Activated CD8-positive, alpha-beta T cell treated with anti-CD3 and anti-CD28 coated beads for 36 hours (primary cell): ENCODE data around the gene ATOX1. TPM values are rescaled to one million over a fixed set of nuclear protein-coding genes. Genes with fewer than 3 reads are reported as not detected.
"Not testable (repeated sequence)": the region's sequence is repeated elsewhere in the genome, so short reads cannot be mapped to it uniquely, and the experiment has no call there.

Experiments
- ATAC-seq: fragments of 200-7000 bp; cut with Tn5 transposase; one replicate; pipeline ENCODE4 v1.10.0; 2021; ENCODE audit warnings: mild to moderate bottlenecking, moderate library complexity
- CTCF ChIA-PET: fragments of 350-600 bp; sonication (Branson Sonifier 250); formaldehyde crosslinking; loops from one replicate; lab custom pipeline; 2021; ENCODE audit warnings: antibody characterized with exemption; lab: Charles Lee
- POLR2A ChIA-PET: fragments of 350-600 bp; sonication (Branson Sonifier 250); formaldehyde crosslinking; loops from one replicate; lab custom pipeline; 2021; ENCODE audit warnings: antibody characterized with exemption; lab: Charles Lee
- DNase-seq: peaks from one replicate; pipeline ENCODE4 v3.0.0-alpha.2; 2020
- H3K27ac Mint-ChIP-seq: one replicate; pipeline ENCODE4 v1.8.0; 2021; ENCODE audit warnings: mild to moderate bottlenecking, mixed read lengths
- H3K27me3 Mint-ChIP-seq: one replicate; pipeline ENCODE4 v1.8.0; 2021; ENCODE audit warnings: mixed read lengths
- H3K36me3 Mint-ChIP-seq: one replicate; pipeline ENCODE4 v1.8.0; 2021; ENCODE audit warnings: low read depth, mixed read lengths
- H3K4me1 Mint-ChIP-seq: one replicate; pipeline ENCODE4 v1.8.0; 2021; ENCODE audit warnings: low read depth, mixed read lengths
- H3K4me3 Mint-ChIP-seq: one replicate; pipeline ENCODE4 v1.8.0; 2021; ENCODE audit warnings: mild to moderate bottlenecking, moderate library complexity, mixed read lengths
- H3K9me3 Mint-ChIP-seq: one replicate; pipeline ENCODE4 v1.8.0; 2021; ENCODE audit warnings: mixed read lengths
- intact Hi-C: fragments of 100-400 bp; cut with micrococcal nuclease; formaldehyde crosslinking; loops from one replicate; pipeline ENCODE4 v1.10.0; 2022
- total RNA-seq, 2 experiments: library from RNA; stranded (reverse); gene quantifications; one replicate each; pipeline ENCODE4 v1.2.3, GENCODE V29; 2021
- TF ChIP-seq, protein P1 (sequence below): fragments of 200-600 bp; IDR thresholded peaks from one replicate; pipeline ENCODE4 v1.8.0; 2022; ENCODE audit warnings: antibody characterized with exemption, mild to moderate bottlenecking

ATOX1 gene
- total RNA-seq, 2 experiments from 2014 or later = 69.6 to 73.3 TPM

GRCh38 chr5:151700820-151701219, 57.6 kb downstream of the ATOX1 start:
- TF ChIP-seq, protein P1, sequence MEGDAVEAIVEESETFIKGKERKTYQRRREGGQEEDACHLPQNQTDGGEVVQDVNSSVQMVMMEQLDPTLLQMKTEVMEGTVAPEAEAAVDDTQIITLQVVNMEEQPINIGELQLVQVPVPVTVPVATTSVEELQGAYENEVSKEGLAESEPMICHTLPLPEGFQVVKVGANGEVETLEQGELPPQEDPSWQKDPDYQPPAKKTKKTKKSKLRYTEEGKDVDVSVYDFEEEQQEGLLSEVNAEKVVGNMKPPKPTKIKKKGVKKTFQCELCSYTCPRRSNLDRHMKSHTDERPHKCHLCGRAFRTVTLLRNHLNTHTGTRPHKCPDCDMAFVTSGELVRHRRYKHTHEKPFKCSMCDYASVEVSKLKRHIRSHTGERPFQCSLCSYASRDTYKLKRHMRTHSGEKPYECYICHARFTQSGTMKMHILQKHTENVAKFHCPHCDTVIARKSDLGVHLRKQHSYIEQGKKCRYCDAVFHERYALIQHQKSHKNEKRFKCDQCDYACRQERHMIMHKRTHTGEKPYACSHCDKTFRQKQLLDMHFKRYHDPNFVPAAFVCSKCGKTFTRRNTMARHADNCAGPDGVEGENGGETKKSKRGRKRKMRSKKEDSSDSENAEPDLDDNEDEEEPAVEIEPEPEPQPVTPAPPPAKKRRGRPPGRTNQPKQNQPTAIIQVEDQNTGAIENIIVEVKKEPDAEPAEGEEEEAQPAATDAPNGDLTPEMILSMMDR = no peak
- no peaks in the 10 kb centered on the region for H3K9me3 Mint-ChIP-seq
- ATAC-seq (no peak), DNase-seq (no peak)
- intact Hi-C loops = no loop called here
- H3K4me1 Mint-ChIP-seq = no peaks in the 10 kb centered on the region
- H3K4me3 Mint-ChIP-seq = no peak overlapping the region
- H3K27me3 Mint-ChIP-seq = peaks cover 6% of the 10 kb centered on the region
- ChIA-PET POLR2A (no interaction called here), CTCF (interaction anchor here (0.6 kb wide), 1 partner anchor 10 kb away, joined by 4 read pairs; no protein-coding TSS in a partner anchor)
- H3K36me3 Mint-ChIP-seq = no peaks in the 10 kb centered on the region
- H3K27ac Mint-ChIP-seq = no peak overlapping the region

DNA sequence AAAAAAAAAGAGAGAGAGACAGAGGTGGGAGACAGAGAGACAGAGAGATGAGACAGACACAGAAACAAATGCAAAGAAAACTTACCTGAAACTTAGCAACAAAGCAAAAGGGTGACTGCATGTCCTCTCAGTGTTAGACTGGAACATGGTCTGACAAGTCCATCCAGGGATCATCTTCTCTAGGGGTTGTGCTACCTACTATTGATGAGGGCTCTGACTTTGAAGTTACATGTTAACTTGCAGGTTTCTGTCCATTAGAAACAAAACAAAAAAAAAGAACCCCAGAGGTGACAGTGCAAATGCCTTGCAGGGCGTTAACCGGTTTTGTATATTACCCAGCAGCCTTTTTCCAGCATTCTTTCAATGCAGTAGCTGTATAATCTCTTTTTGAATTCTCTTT, 58.1 kb downstream of the ATOX1 start:
- H3K27ac Mint-ChIP-seq = no peak overlapping the region
- no peak for ATAC-seq
- H3K9me3 Mint-ChIP-seq = no peaks in the 10 kb centered on the region
- no peaks in the 10 kb centered on the region for H3K36me3 Mint-ChIP-seq
- TF ChIP-seq, protein P1 = no peak
- ChIA-PET POLR2A (no interaction called here), CTCF (interaction anchor here (0.6 kb wide), 1 partner anchor 10 kb away, joined by 4 read pairs; no protein-coding TSS in a partner anchor)
- H3K4me1 Mint-ChIP-seq = no peaks in the 10 kb centered on the region
- no peak for DNase-seq
- intact Hi-C loops = no loop called here
- H3K4me3 Mint-ChIP-seq = no peak overlapping the region
- H3K27me3 Mint-ChIP-seq = peaks cover 6% of the 10 kb centered on the region

- POLR2A ChIA-PET = no interaction called here
- Mint-ChIP-seq H3K36me3 (no peaks in the 10 kb centered on the region), H3K27me3 (peaks cover 6% of the 10 kb centered on the region), H3K4me3 (no peak overlapping the region), H3K4me1 (no peaks in the 10 kb centered on the region), H3K9me3 (no peaks in the 10 kb centered on the region), H3K27ac (no peak overlapping the region)
- intact Hi-C loops = no loop called here
- CTCF ChIA-PET = interaction anchor here (1.6 kb wide), 1 partner anchor 16 kb away, joined by 5 read pairs; no protein-coding TSS in a partner anchor
- DNase-seq = no peak
- TF ChIP-seq, protein P1 = no peak
- no peak for ATAC-seq
Observed at GRCh38 chr5:151699071-151699901, 59.1 kb downstream of the ATOX1 start.

- H3K27me3 Mint-ChIP-seq, ATAC-seq, H3K27ac Mint-ChIP-seq, POLR2A ChIA-PET, H3K4me1 Mint-ChIP-seq, H3K4me3 Mint-ChIP-seq, H3K36me3 Mint-ChIP-seq, H3K9me3 Mint-ChIP-seq, DNase-seq, intact Hi-C loops: not testable (repeated sequence)
- CTCF ChIA-PET = interaction anchor here (0.9 to 1.6 kb wide), 2 partner anchors 15 to 39 kb away, joined by 3 to 5 read pairs; no protein-coding TSS in a partner anchor
Observed at GRCh38 chr5:151698081-151698480, 60.4 kb downstream of the ATOX1 start.

GRCh38 chr5:151697452-151697851, 61.0 kb downstream of the ATOX1 start:
- Mint-ChIP-seq H3K27ac (no peak overlapping the region), H3K27me3 (peaks cover 6% of the 10 kb centered on the region), H3K36me3 (no peaks in the 10 kb centered on the region), H3K9me3 (no peaks in the 10 kb centered on the region), H3K4me1 (no peaks in the 10 kb centered on the region), H3K4me3 (no peak overlapping the region)
- intact Hi-C loops = no loop called here
- TF ChIP-seq, protein P1 = no peak
- CTCF ChIA-PET = interaction anchor here (0.8 to 1.2 kb wide), 3 partner anchors 23 to 45 kb away, joined by 3 read pairs; no protein-coding TSS in a partner anchor
- DNase-seq = no peak
- POLR2A ChIA-PET = interaction anchor here (0.6 kb wide), 1 partner anchor 193 kb away, joined by 3 read pairs; no protein-coding TSS in a partner anchor
- no peak for ATAC-seq
